ENCODE measurements around the gene EPHB1. TPM values are rescaled to one million over a fixed set of nuclear protein-coding genes. Genes with fewer than 3 reads are reported as not detected.

EPHB1 gene
- total and polyA plus RNA-seq, 4 donors, result 0.23 to 1.7 (median 0.52) TPM

GRCh38 chr3:135009014-135009413 lies 214.0 kb downstream of the EPHB1 start (continued):
- TF ChIP-seq CTCF (IDR thresholded peaks at IDR 0.05; ENCODE audit: low read depth, low read length, missing input control) (no peak), SP1 (IDR thresholded peaks at IDR 0.05) (no peak)

- no peak overlapping the region for H3K4me3 ChIP-seq (ENCODE audit: low read depth in 1 of 3, low read length in 3 of 3)
- H3K9me3 ChIP-seq (ENCODE audit: control insufficient read depth in 4 of 4, low read length in 3 of 4), result no peaks in the 10 kb centered on the region
- H3K4me1 ChIP-seq (ENCODE audit: control insufficient read depth in 4 of 4, insufficient read depth in 4 of 4, low read length in 3 of 4), result peaks cover 0 to 7% (median 5%) of the 10 kb centered on the region in 4 donors
- TF ChIP-seq TAF1 (conservative IDR thresholded peaks at IDR 0.05) (no peak), EGR1 (IDR thresholded peaks at IDR 0.05; ENCODE audit: low read depth in 2 of 2) (no peak), RXRA (IDR thresholded peaks at IDR 0.05) (no peak), RAD21 (IDR thresholded peaks at IDR 0.05) (no peak), FOXA1 (IDR thresholded peaks at IDR 0.05) (no peak)
- 91% methylated on average over 3 of the region's 3 CpGs for WGBS
- no peaks in the 10 kb centered on the region for H3K27me3 ChIP-seq (ENCODE audit: control insufficient read depth in 4 of 4, insufficient read depth in 4 of 4, low read length in 3 of 4)
- no peak for DNase-seq (ENCODE audit: low spot score)
- no peak overlapping the region for H3K9ac ChIP-seq (ENCODE audit: low read depth in 1 of 2, low read length in 2 of 2)
- H3K36me3 ChIP-seq (ENCODE audit: control insufficient read depth in 4 of 4, insufficient read depth in 3 of 4, low read depth in 1 of 4, low read length in 3 of 4), result no peaks in the 10 kb centered on the region
- H3K27ac ChIP-seq (ENCODE audit: low read depth in 1 of 2, low read length in 2 of 2), result no peak overlapping the region
Measured at GRCh38 chr3:135012101-135012500, 217.0 kb downstream of the EPHB1 start.

GRCh38 chr3:135013206-135013605 lies 218.1 kb downstream of the EPHB1 start:
- WGBS, result 95% methylated on average over 8 of the region's 8 CpGs
- Histone ChIP-seq H3K36me3 (ENCODE audit: control insufficient read depth in 4 of 4, insufficient read depth in 3 of 4, low read depth in 1 of 4, low read length in 3 of 4) (no peaks in the 10 kb centered on the region), H3K27ac (ENCODE audit: low read depth in 1 of 2, low read length in 2 of 2) (no peak overlapping the region), H3K4me1 (ENCODE audit: control insufficient read depth in 4 of 4, insufficient read depth in 4 of 4, low read length in 3 of 4) (peaks cover 0 to 7% (median 5%) of the 10 kb centered on the region in 4 donors), H3K27me3 (ENCODE audit: control insufficient read depth in 4 of 4, insufficient read depth in 4 of 4, low read length in 3 of 4) (no peaks in the 10 kb centered on the region), H3K9ac (ENCODE audit: low read depth in 1 of 2, low read length in 2 of 2) (no peak overlapping the region), H3K4me3 (ENCODE audit: low read depth in 1 of 3, low read length in 3 of 3) (no peak overlapping the region), H3K9me3 (ENCODE audit: control insufficient read depth in 4 of 4, low read length in 3 of 4) (no peaks in the 10 kb centered on the region)
- DNase-seq (ENCODE audit: low spot score), result no peak
- TF ChIP-seq MAX (IDR thresholded peaks at IDR 0.05) (no peak), NR2F2 (IDR thresholded peaks at IDR 0.05) (no peak), GABPA (IDR thresholded peaks at IDR 0.05 in 1 of 2, conservative IDR thresholded peaks at IDR 0.05 in 1 of 2) (no peak), FOXA2 (IDR thresholded peaks at IDR 0.05) (no peak), SP1 (IDR thresholded peaks at IDR 0.05) (no peak), ZBTB33 (IDR thresholded peaks at IDR 0.05) (no peak), TAF1 (conservative IDR thresholded peaks at IDR 0.05) (no peak), HNF4G (IDR thresholded peaks at IDR 0.05) (no peak)

GRCh38 chr3:135014566-135014965 lies 219.5 kb downstream of the EPHB1 start:
- Histone ChIP-seq H3K4me3 (ENCODE audit: low read depth in 1 of 3, low read length in 3 of 3) (no peak overlapping the region), H3K27ac (ENCODE audit: low read depth in 1 of 2, low read length in 2 of 2) (no peak overlapping the region), H3K27me3 (ENCODE audit: control insufficient read depth in 4 of 4, insufficient read depth in 4 of 4, low read length in 3 of 4) (no peaks in the 10 kb centered on the region), H3K36me3 (ENCODE audit: control insufficient read depth in 4 of 4, insufficient read depth in 3 of 4, low read depth in 1 of 4, low read length in 3 of 4) (no peaks in the 10 kb centered on the region), H3K9ac (ENCODE audit: low read depth in 1 of 2, low read length in 2 of 2) (no peak overlapping the region), H3K4me1 (ENCODE audit: control insufficient read depth in 4 of 4, insufficient read depth in 4 of 4, low read length in 3 of 4) (peaks cover 0 to 7% (median 5%) of the 10 kb centered on the region in 4 donors), H3K9me3 (ENCODE audit: control insufficient read depth in 4 of 4, low read length in 3 of 4) (no peaks in the 10 kb centered on the region)
- 10% methylated on average over 1 of the region's 1 CpG for WGBS
- DNase-seq (ENCODE audit: low spot score), result no peak
- TF ChIP-seq SP1 (IDR thresholded peaks at IDR 0.05), result no peak
- no peak for TF ChIP-seq ATF3 (IDR thresholded peaks at IDR 0.05)
- TF ChIP-seq MAX (IDR thresholded peaks at IDR 0.05), result no peak
- no peak for TF ChIP-seq FOXA1 (IDR thresholded peaks at IDR 0.05)
- no peak for TF ChIP-seq NR2F2 (IDR thresholded peaks at IDR 0.05)
- TF ChIP-seq ZBTB33 (IDR thresholded peaks at IDR 0.05), result no peak
- TF ChIP-seq FOXA2 (IDR thresholded peaks at IDR 0.05), result no peak
- TF ChIP-seq JUND (IDR thresholded peaks at IDR 0.05), result no peak
- no peak for TF ChIP-seq CTCF (IDR thresholded peaks at IDR 0.05; ENCODE audit: low read depth, low read length, missing input control)
